Measurements from ENCODE around the gene PCBD1. TPM values are rescaled to one million over a fixed set of nuclear protein-coding genes. Genes with fewer than 3 reads are reported as not detected.

The PCBD1 gene
- total and polyA plus RNA-seq, 2 experiments from 2014 or later: 33.3 to 78.5 TPM

DNA sequence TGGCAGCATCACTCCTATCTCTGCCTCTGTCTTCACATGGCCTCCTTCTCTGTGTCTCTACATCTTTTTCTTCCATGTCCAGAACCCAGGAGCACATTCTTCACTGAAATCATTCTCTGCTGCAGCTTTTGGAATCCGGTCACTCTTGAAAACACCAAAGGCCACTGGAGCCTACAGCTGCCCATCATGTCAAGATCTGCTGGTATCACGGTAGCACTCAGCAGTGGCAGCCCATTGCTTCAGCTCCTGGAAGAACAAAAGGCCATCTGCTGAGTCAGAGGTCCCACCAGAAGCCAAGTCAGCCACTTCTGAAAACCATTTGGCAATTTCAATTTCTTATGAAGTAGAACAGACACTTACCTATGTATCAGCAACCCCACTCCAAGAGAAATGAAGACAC is 6.1 kb upstream of the PCBD1 start (continued):
- TF ChIP-seq, protein P1, sequence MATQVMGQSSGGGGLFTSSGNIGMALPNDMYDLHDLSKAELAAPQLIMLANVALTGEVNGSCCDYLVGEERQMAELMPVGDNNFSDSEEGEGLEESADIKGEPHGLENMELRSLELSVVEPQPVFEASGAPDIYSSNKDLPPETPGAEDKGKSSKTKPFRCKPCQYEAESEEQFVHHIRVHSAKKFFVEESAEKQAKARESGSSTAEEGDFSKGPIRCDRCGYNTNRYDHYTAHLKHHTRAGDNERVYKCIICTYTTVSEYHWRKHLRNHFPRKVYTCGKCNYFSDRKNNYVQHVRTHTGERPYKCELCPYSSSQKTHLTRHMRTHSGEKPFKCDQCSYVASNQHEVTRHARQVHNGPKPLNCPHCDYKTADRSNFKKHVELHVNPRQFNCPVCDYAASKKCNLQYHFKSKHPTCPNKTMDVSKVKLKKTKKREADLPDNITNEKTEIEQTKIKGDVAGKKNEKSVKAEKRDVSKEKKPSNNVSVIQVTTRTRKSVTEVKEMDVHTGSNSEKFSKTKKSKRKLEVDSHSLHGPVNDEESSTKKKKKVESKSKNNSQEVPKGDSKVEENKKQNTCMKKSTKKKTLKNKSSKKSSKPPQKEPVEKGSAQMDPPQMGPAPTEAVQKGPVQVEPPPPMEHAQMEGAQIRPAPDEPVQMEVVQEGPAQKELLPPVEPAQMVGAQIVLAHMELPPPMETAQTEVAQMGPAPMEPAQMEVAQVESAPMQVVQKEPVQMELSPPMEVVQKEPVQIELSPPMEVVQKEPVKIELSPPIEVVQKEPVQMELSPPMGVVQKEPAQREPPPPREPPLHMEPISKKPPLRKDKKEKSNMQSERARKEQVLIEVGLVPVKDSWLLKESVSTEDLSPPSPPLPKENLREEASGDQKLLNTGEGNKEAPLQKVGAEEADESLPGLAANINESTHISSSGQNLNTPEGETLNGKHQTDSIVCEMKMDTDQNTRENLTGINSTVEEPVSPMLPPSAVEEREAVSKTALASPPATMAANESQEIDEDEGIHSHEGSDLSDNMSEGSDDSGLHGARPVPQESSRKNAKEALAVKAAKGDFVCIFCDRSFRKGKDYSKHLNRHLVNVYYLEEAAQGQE (IDR thresholded peaks at IDR 0.05; ENCODE audit: unreplicated experiment): no peak

DNA sequence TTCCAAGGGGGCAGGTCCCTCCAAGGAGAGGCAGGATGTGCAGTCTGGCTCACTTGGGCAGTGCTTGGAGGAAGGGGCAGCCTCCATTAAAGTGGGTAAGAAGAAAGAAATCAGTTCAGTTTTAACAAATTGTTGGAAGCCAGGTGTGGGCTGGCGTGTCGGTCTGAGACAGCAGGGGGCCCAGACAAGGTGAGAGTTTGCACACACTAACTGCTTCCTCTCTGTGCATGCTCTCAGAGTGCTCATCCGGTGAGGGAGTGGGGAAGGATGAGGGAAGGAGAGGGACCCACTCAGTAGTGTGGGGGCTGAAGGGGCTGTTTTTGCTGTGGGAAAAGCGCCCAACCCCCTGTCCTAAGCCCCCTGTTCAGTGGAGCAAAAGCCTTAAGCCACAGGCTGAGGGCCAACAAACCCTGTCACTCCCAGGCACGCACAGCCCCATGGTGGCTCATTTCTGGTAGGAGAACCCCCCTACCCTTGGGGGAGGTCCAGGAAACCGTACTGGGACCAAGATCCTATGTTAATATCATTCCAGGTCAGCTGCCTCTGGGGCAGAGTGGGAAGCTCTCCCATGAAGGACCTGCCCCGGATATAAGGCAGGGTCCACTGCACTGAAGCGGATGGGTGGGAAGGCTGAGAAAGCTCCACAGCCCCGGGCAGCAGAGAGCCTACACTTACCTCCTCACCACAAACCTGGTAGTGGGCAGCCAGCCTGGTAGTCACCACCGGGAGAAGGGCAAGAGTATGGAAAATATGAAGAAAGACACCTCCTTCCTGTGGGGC is 5.1 kb upstream of the PCBD1 start:
- H3K9me2 ChIP-seq (ENCODE audit: insufficient read depth): no peaks in the 10 kb centered on the region
- H3K4me3 Mint-ChIP-seq: no peak overlapping the region
- no peak overlapping the region for H3K4me3 ChIP-seq
- H3K27ac Mint-ChIP-seq: no peak overlapping the region
- H3K27me3 ChIP-seq (ENCODE audit: insufficient read depth): no peaks in the 10 kb centered on the region
- no peaks in the 10 kb centered on the region for H3K36me3 ChIP-seq (ENCODE audit: insufficient read depth)
- no peak overlapping the region for H3K4me2 ChIP-seq
- peaks cover 4% of the 10 kb centered on the region for H3K27me3 Mint-ChIP-seq (ENCODE audit: insufficient read depth, low read depth, poor library complexity)
- H3K27ac ChIP-seq (ENCODE audit: low read depth): no peak overlapping the region
- DNase-seq (ENCODE audit: low spot score) (no peak), ATAC-seq (no peak)
- peaks cover 23% of the 10 kb centered on the region for H3K4me1 ChIP-seq (ENCODE audit: insufficient read depth)
- H3K79me2 ChIP-seq (replicated peaks; ENCODE audit: insufficient read depth): no peaks in the 10 kb centered on the region
- no peaks in the 10 kb centered on the region for H4K20me1 ChIP-seq (replicated peaks; ENCODE audit: insufficient read depth)
- H3K9me3 Mint-ChIP-seq: peaks cover 12% of the 10 kb centered on the region
- no peaks in the 10 kb centered on the region for H3K36me3 Mint-ChIP-seq (ENCODE audit: low read depth)
- H3F3A ChIP-seq (replicated peaks; ENCODE audit: low read depth): no peaks in the 10 kb centered on the region
- no peak overlapping the region for H2AFZ ChIP-seq
- H3K4me1 Mint-ChIP-seq: peaks cover 38% of the 10 kb centered on the region
- no peak for TF ChIP-seq EZH2phosphoT487 (IDR thresholded peaks at IDR 0.05; ENCODE audit: unreplicated experiment)
- TF ChIP-seq, protein P2, sequence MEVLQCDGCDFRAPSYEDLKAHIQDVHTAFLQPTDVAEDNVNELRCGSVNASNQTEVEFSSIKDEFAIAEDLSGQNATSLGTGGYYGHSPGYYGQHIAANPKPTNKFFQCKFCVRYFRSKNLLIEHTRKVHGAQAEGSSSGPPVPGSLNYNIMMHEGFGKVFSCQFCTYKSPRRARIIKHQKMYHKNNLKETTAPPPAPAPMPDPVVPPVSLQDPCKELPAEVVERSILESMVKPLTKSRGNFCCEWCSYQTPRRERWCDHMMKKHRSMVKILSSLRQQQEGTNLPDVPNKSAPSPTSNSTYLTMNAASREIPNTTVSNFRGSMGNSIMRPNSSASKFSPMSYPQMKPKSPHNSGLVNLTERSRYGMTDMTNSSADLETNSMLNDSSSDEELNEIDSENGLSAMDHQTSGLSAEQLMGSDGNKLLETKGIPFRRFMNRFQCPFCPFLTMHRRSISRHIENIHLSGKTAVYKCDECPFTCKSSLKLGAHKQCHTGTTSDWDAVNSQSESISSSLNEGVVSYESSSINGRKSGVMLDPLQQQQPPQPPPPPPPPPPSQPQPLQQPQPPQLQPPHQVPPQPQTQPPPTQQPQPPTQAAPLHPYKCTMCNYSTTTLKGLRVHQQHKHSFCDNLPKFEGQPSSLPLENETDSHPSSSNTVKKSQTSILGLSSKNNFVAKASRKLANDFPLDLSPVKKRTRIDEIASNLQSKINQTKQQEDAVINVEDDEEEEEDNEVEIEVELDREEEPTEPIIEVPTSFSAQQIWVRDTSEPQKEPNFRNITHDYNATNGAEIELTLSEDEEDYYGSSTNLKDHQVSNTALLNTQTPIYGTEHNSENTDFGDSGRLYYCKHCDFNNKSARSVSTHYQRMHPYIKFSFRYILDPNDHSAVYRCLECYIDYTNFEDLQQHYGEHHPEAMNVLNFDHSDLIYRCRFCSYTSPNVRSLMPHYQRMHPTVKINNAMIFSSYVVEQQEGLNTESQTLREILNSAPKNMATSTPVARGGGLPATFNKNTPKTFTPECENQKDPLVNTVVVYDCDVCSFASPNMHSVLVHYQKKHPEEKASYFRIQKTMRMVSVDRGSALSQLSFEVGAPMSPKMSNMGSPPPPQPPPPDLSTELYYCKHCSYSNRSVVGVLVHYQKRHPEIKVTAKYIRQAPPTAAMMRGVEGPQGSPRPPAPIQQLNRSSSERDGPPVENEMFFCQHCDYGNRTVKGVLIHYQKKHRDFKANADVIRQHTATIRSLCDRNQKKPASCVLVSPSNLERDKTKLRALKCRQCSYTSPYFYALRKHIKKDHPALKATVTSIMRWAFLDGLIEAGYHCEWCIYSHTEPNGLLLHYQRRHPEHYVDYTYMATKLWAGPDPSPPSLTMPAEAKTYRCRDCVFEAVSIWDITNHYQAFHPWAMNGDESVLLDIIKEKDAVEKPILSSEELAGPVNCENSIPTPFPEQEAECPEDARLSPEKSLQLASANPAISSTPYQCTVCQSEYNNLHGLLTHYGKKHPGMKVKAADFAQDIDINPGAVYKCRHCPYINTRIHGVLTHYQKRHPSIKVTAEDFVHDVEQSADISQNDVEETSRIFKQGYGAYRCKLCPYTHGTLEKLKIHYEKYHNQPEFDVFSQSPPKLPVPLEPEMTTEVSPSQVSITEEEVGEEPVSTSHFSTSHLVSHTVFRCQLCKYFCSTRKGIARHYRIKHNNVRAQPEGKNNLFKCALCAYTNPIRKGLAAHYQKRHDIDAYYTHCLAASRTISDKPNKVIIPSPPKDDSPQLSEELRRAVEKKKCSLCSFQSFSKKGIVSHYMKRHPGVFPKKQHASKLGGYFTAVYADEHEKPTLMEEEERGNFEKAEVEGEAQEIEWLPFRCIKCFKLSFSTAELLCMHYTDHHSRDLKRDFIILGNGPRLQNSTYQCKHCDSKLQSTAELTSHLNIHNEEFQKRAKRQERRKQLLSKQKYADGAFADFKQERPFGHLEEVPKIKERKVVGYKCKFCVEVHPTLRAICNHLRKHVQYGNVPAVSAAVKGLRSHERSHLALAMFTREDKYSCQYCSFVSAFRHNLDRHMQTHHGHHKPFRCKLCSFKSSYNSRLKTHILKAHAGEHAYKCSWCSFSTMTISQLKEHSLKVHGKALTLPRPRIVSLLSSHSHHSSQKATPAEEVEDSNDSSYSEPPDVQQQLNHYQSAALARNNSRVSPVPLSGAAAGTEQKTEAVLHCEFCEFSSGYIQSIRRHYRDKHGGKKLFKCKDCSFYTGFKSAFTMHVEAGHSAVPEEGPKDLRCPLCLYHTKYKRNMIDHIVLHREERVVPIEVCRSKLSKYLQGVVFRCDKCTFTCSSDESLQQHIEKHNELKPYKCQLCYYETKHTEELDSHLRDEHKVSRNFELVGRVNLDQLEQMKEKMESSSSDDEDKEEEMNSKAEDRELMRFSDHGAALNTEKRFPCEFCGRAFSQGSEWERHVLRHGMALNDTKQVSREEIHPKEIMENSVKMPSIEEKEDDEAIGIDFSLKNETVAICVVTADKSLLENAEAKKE (CRISPR knock-in tag; IDR thresholded peaks at IDR 0.05): no peak
- TF ChIP-seq POLR2AphosphoS5 (IDR thresholded peaks at IDR 0.05; ENCODE audit: low read depth): no peak
- no peak for TF ChIP-seq EZH2 (IDR thresholded peaks at IDR 0.05; ENCODE audit: low read depth, unreplicated experiment)
- no peak for TF ChIP-seq NANOG (IDR thresholded peaks at IDR 0.05; ENCODE audit: borderline replicate concordance)
- no peak for TF ChIP-seq ZNF331 (CRISPR knock-in tag; IDR thresholded peaks at IDR 0.05; ENCODE audit: low read depth)
- no peak for TF ChIP-seq ZNF114 (CRISPR knock-in tag; IDR thresholded peaks at IDR 0.05)
- TF ChIP-seq CREB1 (CRISPR knock-in tag; IDR thresholded peaks at IDR 0.05; ENCODE audit: low read depth): no peak
- TF ChIP-seq, protein P3, sequence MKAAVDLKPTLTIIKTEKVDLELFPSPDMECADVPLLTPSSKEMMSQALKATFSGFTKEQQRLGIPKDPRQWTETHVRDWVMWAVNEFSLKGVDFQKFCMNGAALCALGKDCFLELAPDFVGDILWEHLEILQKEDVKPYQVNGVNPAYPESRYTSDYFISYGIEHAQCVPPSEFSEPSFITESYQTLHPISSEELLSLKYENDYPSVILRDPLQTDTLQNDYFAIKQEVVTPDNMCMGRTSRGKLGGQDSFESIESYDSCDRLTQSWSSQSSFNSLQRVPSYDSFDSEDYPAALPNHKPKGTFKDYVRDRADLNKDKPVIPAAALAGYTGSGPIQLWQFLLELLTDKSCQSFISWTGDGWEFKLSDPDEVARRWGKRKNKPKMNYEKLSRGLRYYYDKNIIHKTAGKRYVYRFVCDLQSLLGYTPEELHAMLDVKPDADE (IDR thresholded peaks at IDR 0.05): no peak
- TF ChIP-seq, protein P4, sequence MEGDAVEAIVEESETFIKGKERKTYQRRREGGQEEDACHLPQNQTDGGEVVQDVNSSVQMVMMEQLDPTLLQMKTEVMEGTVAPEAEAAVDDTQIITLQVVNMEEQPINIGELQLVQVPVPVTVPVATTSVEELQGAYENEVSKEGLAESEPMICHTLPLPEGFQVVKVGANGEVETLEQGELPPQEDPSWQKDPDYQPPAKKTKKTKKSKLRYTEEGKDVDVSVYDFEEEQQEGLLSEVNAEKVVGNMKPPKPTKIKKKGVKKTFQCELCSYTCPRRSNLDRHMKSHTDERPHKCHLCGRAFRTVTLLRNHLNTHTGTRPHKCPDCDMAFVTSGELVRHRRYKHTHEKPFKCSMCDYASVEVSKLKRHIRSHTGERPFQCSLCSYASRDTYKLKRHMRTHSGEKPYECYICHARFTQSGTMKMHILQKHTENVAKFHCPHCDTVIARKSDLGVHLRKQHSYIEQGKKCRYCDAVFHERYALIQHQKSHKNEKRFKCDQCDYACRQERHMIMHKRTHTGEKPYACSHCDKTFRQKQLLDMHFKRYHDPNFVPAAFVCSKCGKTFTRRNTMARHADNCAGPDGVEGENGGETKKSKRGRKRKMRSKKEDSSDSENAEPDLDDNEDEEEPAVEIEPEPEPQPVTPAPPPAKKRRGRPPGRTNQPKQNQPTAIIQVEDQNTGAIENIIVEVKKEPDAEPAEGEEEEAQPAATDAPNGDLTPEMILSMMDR (conservative IDR thresholded peaks at IDR 0.05; ENCODE audit: low read depth in 2 of 2): no peak

Data from GM23338 (cell line).